Astrocyte (in vitro differentiated cells and primary cell): ENCODE measurements around the gene AUTS2.

Source experiments
- EZH2 ChIP-seq: IDR thresholded peaks from 2 replicates; pipeline ENCODE4 v1.6.1; 2012; ENCODE audit warnings: mild to moderate bottlenecking, low read length, inconsistent platforms; ENCODE audit not compliant: insufficient read depth
- TF ChIP-seq, protein P1 (sequence below): IDR thresholded peaks from 2 replicates; pipeline ENCODE4 v1.5.1; 2011; ENCODE audit warnings: low read depth, mild to moderate bottlenecking, inconsistent platforms, low read length, moderate library complexity; ENCODE audit not compliant: insufficient read depth

GRCh38 chr7:69833964-69834363 is 235.7 kb downstream of the AUTS2 start:
- TF ChIP-seq, protein P1, sequence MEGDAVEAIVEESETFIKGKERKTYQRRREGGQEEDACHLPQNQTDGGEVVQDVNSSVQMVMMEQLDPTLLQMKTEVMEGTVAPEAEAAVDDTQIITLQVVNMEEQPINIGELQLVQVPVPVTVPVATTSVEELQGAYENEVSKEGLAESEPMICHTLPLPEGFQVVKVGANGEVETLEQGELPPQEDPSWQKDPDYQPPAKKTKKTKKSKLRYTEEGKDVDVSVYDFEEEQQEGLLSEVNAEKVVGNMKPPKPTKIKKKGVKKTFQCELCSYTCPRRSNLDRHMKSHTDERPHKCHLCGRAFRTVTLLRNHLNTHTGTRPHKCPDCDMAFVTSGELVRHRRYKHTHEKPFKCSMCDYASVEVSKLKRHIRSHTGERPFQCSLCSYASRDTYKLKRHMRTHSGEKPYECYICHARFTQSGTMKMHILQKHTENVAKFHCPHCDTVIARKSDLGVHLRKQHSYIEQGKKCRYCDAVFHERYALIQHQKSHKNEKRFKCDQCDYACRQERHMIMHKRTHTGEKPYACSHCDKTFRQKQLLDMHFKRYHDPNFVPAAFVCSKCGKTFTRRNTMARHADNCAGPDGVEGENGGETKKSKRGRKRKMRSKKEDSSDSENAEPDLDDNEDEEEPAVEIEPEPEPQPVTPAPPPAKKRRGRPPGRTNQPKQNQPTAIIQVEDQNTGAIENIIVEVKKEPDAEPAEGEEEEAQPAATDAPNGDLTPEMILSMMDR: no peak
- no peak for TF ChIP-seq EZH2
